22Rv1 (cell line): ENCODE data around the gene PLD5.
"Not testable (repeated sequence)": the region's sequence is repeated elsewhere in the genome, so short reads cannot be mapped to it uniquely, and the experiment has no call there.

Experiments used
- ZFX ChIP-seq: fragments of 450-650 bp; IDR thresholded peaks from 2 replicates; pipeline ENCODE4 v1.6.1; 2017; ENCODE audit warnings: antibody characterized with exemption, borderline replicate concordance
- TF ChIP-seq, protein P1 (sequence below): fragments of 450-650 bp; IDR thresholded peaks from 2 replicates; pipeline ENCODE4 v1.5.1; 2017; ENCODE audit warnings: mild to moderate bottlenecking

DNA sequence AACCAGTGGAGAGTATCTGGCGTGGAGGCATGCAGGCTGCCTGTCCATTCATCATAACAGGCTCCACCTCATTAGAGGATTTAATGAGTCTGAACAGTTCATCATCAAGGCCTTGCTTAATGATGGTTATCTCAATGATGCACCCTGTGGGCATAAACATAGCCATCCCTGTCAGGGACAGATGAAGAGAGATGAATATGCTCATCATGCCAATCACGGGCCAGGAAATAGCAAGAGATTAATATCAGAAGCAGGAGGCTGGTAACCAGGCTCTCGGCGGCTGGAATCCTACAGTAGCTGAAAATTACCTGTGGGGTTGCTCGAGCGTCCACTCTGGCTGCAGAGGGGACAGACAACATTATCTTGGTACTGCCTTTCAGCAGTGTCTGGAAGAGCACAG lies 247.7 kb downstream of the PLD5 start:
- TF ChIP-seq, protein P1, sequence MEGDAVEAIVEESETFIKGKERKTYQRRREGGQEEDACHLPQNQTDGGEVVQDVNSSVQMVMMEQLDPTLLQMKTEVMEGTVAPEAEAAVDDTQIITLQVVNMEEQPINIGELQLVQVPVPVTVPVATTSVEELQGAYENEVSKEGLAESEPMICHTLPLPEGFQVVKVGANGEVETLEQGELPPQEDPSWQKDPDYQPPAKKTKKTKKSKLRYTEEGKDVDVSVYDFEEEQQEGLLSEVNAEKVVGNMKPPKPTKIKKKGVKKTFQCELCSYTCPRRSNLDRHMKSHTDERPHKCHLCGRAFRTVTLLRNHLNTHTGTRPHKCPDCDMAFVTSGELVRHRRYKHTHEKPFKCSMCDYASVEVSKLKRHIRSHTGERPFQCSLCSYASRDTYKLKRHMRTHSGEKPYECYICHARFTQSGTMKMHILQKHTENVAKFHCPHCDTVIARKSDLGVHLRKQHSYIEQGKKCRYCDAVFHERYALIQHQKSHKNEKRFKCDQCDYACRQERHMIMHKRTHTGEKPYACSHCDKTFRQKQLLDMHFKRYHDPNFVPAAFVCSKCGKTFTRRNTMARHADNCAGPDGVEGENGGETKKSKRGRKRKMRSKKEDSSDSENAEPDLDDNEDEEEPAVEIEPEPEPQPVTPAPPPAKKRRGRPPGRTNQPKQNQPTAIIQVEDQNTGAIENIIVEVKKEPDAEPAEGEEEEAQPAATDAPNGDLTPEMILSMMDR: not testable (repeated sequence)
- TF ChIP-seq ZFX: not testable (repeated sequence)
